Activated CD4-positive, CD25-positive, alpha-beta regulatory T cell treated with anti-CD3 and anti-CD28 coated beads, Interleukin-2, amount 50 U/mL, for 72 hours (primary cell): ENCODE measurements around the gene SUV39H2.
A peak's percentile ranks its signal among the peaks of the same experiment; 100 is the strongest.
"Not testable (repeated sequence)": the region's sequence is repeated elsewhere in the genome, so short reads cannot be mapped to it uniquely, and the experiment has no call there.

Source experiments
- DNase-seq: peaks from one replicate; pipeline ENCODE4 v3.0.0; 2021

The SUV39H2 gene

GRCh38 chr10:14876764-14877163, 1.9 kb upstream of the SUV39H2 start:
- no peak for DNase-seq

GRCh38 chr10:14879124-14879927, 660 bp downstream of the SUV39H2 start:
- peak; percentile 55 for DNase-seq

- DNase-seq = no peak
Measured at GRCh38 chr10:14879928-14880193, 1.2 kb downstream of the SUV39H2 start.

- DNase-seq = no peak
Measured at GRCh38 chr10:14880229-14880628, 1.6 kb downstream of the SUV39H2 start.

GRCh38 chr10:14884082-14884481, 5.4 kb downstream of the SUV39H2 start:
- no peak for DNase-seq

- DNase-seq = no peak
Measured at GRCh38 chr10:14889318-14889717, 10.7 kb downstream of the SUV39H2 start.

GRCh38 chr10:14891151-14891550, 12.5 kb downstream of the SUV39H2 start:
- DNase-seq = no peak

GRCh38 chr10:14904316-14904732, 25.7 kb downstream of the SUV39H2 start:
- no peak for DNase-seq

- DNase-seq = no peak
Measured at GRCh38 chr10:14904864-14905263, 26.2 kb downstream of the SUV39H2 start.

- DNase-seq = no peak
Measured at GRCh38 chr10:14905890-14906289, 27.2 kb downstream of the SUV39H2 start.

GRCh38 chr10:14906765-14907164, 28.1 kb downstream of the SUV39H2 start:
- DNase-seq = no peak

- DNase-seq = not testable (repeated sequence)
Measured at GRCh38 chr10:14907591-14907990, 28.9 kb downstream of the SUV39H2 start.

- DNase-seq = no peak
Measured at GRCh38 chr10:14909101-14909500, 30.4 kb downstream of the SUV39H2 start.

GRCh38 chr10:14910953-14911352, 32.3 kb downstream of the SUV39H2 start:
- DNase-seq = no peak

GRCh38 chr10:14911801-14912200, 33.1 kb downstream of the SUV39H2 start:
- no peak for DNase-seq

- DNase-seq = no peak
Measured at GRCh38 chr10:14916600-14916999, 37.9 kb downstream of the SUV39H2 start.

GRCh38 chr10:14917827-14918226, 39.2 kb downstream of the SUV39H2 start:
- no peak for DNase-seq

- no peak for DNase-seq
Measured at GRCh38 chr10:14918964-14919363, 40.3 kb downstream of the SUV39H2 start.

- DNase-seq = no peak
Measured at GRCh38 chr10:14924013-14924412, 45.3 kb downstream of the SUV39H2 start.

- no peak for DNase-seq
Measured at GRCh38 chr10:14925268-14925667, 46.6 kb downstream of the SUV39H2 start.

- no peak for DNase-seq
Measured at GRCh38 chr10:14926061-14926470, 47.4 kb downstream of the SUV39H2 start.

GRCh38 chr10:14926722-14927416, 48.2 kb downstream of the SUV39H2 start:
- DNase-seq = no peak

GRCh38 chr10:14930610-14931009, 51.9 kb downstream of the SUV39H2 start:
- DNase-seq = no peak

- no peak for DNase-seq
Measured at GRCh38 chr10:14936584-14936983, 57.9 kb downstream of the SUV39H2 start.

GRCh38 chr10:14938971-14939370, 60.3 kb downstream of the SUV39H2 start:
- DNase-seq = not testable (repeated sequence)
